SK-N-SH treated with all-trans-retinoic acid at 6 μM for 48 hours (cell line): Measurements from ENCODE around the gene ZBTB5.
"Not testable (repeated sequence)": the region's sequence is repeated elsewhere in the genome, so short reads cannot be mapped to it uniquely, and the experiment has no call there.

Experiments
- ATAC-seq: fragments of 200-7000 bp; cut with Tn5 transposase; 3 replicates; pipeline ENCODE4 v1.9.1; 2020; ENCODE audit warnings: mild to moderate bottlenecking, moderate library complexity
- ARNTL ChIP-seq: fragments of 450-650 bp; formaldehyde crosslinking; IDR thresholded peaks from 2 replicates; pipeline ENCODE4 v1.5.0; 2020; ENCODE audit warnings: low read depth, mild to moderate bottlenecking, moderate library complexity, borderline replicate concordance
- BACH2 ChIP-seq: fragments of 250-450 bp; sonication (Bioruptor Pico); IDR thresholded peaks from 2 replicates; pipeline ENCODE4 v1.9.0; 2021; ENCODE audit warnings: mild to moderate bottlenecking, borderline replicate concordance
- CREB5 ChIP-seq: fragments of 250-450 bp; sonication (Bioruptor Pico); IDR thresholded peaks from 2 replicates; pipeline ENCODE4 v1.5.1; 2020; ENCODE audit warnings: low read depth, mild to moderate bottlenecking, moderate library complexity
- CSDC2 ChIP-seq: fragments of 250-450 bp; sonication (Bioruptor Pico); IDR thresholded peaks from 2 replicates; pipeline ENCODE4 v1.5.0; 2020; ENCODE audit warnings: mild to moderate bottlenecking, moderate library complexity
- CSRNP3 ChIP-seq: fragments of 250-450 bp; sonication (Bioruptor Pico); IDR thresholded peaks from 2 replicates; pipeline ENCODE4 v1.5.1; 2021; ENCODE audit warnings: mild to moderate bottlenecking, moderate library complexity
- ESRRG ChIP-seq: fragments of 250-450 bp; sonication (Bioruptor Pico); IDR thresholded peaks from 2 replicates; pipeline ENCODE4 v1.6.1; 2021; ENCODE audit warnings: mild to moderate bottlenecking
- GLIS3 ChIP-seq: fragments of 250-450 bp; sonication (Bioruptor Pico); IDR thresholded peaks from 2 replicates; pipeline ENCODE4 v1.5.0; 2020; ENCODE audit warnings: mild to moderate bottlenecking, moderate library complexity
- ISL1 ChIP-seq: fragments of 250-450 bp; sonication (Bioruptor Pico); IDR thresholded peaks from 2 replicates; pipeline ENCODE4 v2.1.2; 2022; ENCODE audit warnings: mild to moderate bottlenecking, moderate library complexity
- OSR1 ChIP-seq: fragments of 250-450 bp; sonication (Bioruptor Pico); IDR thresholded peaks from 2 replicates; pipeline ENCODE4 v1.8.0; 2022; ENCODE audit warnings: moderate library complexity, mild to moderate bottlenecking, inconsistent platforms
- PATZ1 ChIP-seq: fragments of 250-450 bp; sonication (Bioruptor Pico); IDR thresholded peaks from 2 replicates; pipeline ENCODE4 v1.8.0; 2020; ENCODE audit warnings: mild to moderate bottlenecking, moderate library complexity, borderline replicate concordance
- POU6F1 ChIP-seq: fragments of 250-450 bp; sonication (Bioruptor Pico); IDR thresholded peaks from 2 replicates; pipeline ENCODE4 v1.8.0; 2021; ENCODE audit warnings: low read depth, mild to moderate bottlenecking, moderate library complexity, borderline replicate concordance
- PPARA ChIP-seq: fragments of 250-450 bp; sonication (Bioruptor Pico); IDR thresholded peaks from 2 replicates; pipeline ENCODE4 v1.5.0; 2020; ENCODE audit warnings: mild to moderate bottlenecking, borderline replicate concordance
- RARB ChIP-seq: fragments of 250-450 bp; sonication (Bioruptor Pico); IDR thresholded peaks from 2 replicates; pipeline ENCODE4 v1.8.0; 2021; ENCODE audit warnings: mild to moderate bottlenecking, moderate library complexity
- SNAI2 ChIP-seq: fragments of 250-450 bp; sonication (Bioruptor Pico); IDR thresholded peaks from 2 replicates; pipeline ENCODE4 v1.5.0; 2020; ENCODE audit warnings: mild to moderate bottlenecking, moderate library complexity
- TCF4 ChIP-seq: fragments of 250-450 bp; sonication (Bioruptor Pico); IDR thresholded peaks from 2 replicates; pipeline ENCODE4 v1.8.0; 2021; ENCODE audit warnings: mild to moderate bottlenecking, moderate library complexity, borderline replicate concordance
- TOX ChIP-seq: fragments of 250-450 bp; sonication (Bioruptor Pico); IDR thresholded peaks from 2 replicates; pipeline ENCODE4 v1.8.0; 2021; ENCODE audit warnings: mild to moderate bottlenecking, moderate library complexity, borderline replicate concordance
- TSHZ2 ChIP-seq: fragments of 250-450 bp; sonication (Bioruptor Pico); IDR thresholded peaks from 2 replicates; pipeline ENCODE4 v1.5.0; 2020; ENCODE audit warnings: mild to moderate bottlenecking, moderate library complexity
- ZC3H10 ChIP-seq: fragments of 250-450 bp; sonication (Bioruptor Pico); IDR thresholded peaks from 2 replicates; pipeline ENCODE4 v1.5.1; 2021; ENCODE audit warnings: mild to moderate bottlenecking, moderate library complexity
- ZFP3 ChIP-seq: fragments of 250-450 bp; sonication (Bioruptor Pico); IDR thresholded peaks from 2 replicates; pipeline ENCODE4 v1.5.0; 2020; ENCODE audit warnings: mild to moderate bottlenecking, moderate library complexity
- ZFP30 ChIP-seq: fragments of 450-650 bp; formaldehyde crosslinking; IDR thresholded peaks from 2 replicates; pipeline ENCODE4 v1.5.0; 2022; ENCODE audit warnings: mild to moderate bottlenecking, moderate library complexity
- ZNF565 ChIP-seq: fragments of 450-650 bp; formaldehyde crosslinking; conservative IDR thresholded peaks from 2 replicates; pipeline ENCODE4 v1.5.0; 2020; ENCODE audit warnings: low read depth, mild to moderate bottlenecking, moderate library complexity
- ZNF70 ChIP-seq: fragments of 450-650 bp; formaldehyde crosslinking; IDR thresholded peaks from 2 replicates; pipeline ENCODE4 v1.5.0; 2020; ENCODE audit warnings: mild to moderate bottlenecking, moderate library complexity
- ZNF8 ChIP-seq: fragments of 450-650 bp; formaldehyde crosslinking; IDR thresholded peaks from 2 replicates; pipeline ENCODE4 v1.5.0; 2020; ENCODE audit warnings: mild to moderate bottlenecking, moderate library complexity

The ZBTB5 gene

GRCh38 chr9:37485389-37486255 is 20.4 kb upstream of the ZBTB5 start, which contains the start of gene POLR1E:
Gene POLR1E, plus strand, starts transcription at chr9:37485948. Its CDS starts 100 bp downstream, at chr9:37486048.
- TF ChIP-seq ZNF565 (CRISPR knock-in tag) (no peak), RARB (no peak), PPARA (CRISPR knock-in tag) (no peak), BACH2 (no peak)
- peak; percentile 94 for ATAC-seq

GRCh38 chr9:37480759-37481158 is 15.5 kb upstream of the ZBTB5 start:
- ATAC-seq, result no peak
- TF ChIP-seq ESRRG (CRISPR knock-in tag) (no peak), POU6F1 (CRISPR knock-in tag) (no peak), PPARA (CRISPR knock-in tag) (no peak), CREB5 (CRISPR knock-in tag) (no peak), TSHZ2 (CRISPR knock-in tag) (no peak), GLIS3 (CRISPR knock-in tag) (no peak), SNAI2 (CRISPR knock-in tag) (no peak), TOX (no peak), ISL1 (CRISPR knock-in tag) (no peak), BACH2 (no peak), PATZ1 (CRISPR knock-in tag) (no peak), ZC3H10 (CRISPR knock-in tag) (no peak), RARB (no peak), ZNF8 (CRISPR knock-in tag) (no peak), ZFP3 (CRISPR knock-in tag) (no peak), TCF4 (no peak), ZFP30 (no peak)

- not testable (repeated sequence) for ATAC-seq
Observed at GRCh38 chr9:37477987-37478619, 12.9 kb upstream of the ZBTB5 start.

- not testable (repeated sequence) for ATAC-seq
Observed at GRCh38 chr9:37477443-37477842, 12.2 kb upstream of the ZBTB5 start.

GRCh38 chr9:37476930-37477329 is 11.7 kb upstream of the ZBTB5 start:
- no peak for ATAC-seq
- no peak for TF ChIP-seq ZNF565 (CRISPR knock-in tag)
- no peak for TF ChIP-seq ZC3H10 (CRISPR knock-in tag)
- TF ChIP-seq CSDC2 (CRISPR knock-in tag), result no peak
- no peak for TF ChIP-seq RARB
- no peak for TF ChIP-seq CSRNP3 (CRISPR knock-in tag)
- no peak for TF ChIP-seq ZFP3 (CRISPR knock-in tag)
- TF ChIP-seq ESRRG (CRISPR knock-in tag), result no peak
- no peak for TF ChIP-seq ZNF70
- no peak for TF ChIP-seq BACH2
- TF ChIP-seq OSR1, result no peak
- no peak for TF ChIP-seq GLIS3 (CRISPR knock-in tag)
- TF ChIP-seq ZNF8 (CRISPR knock-in tag), result no peak
- TF ChIP-seq POU6F1 (CRISPR knock-in tag), result no peak
- no peak for TF ChIP-seq ARNTL (CRISPR knock-in tag)
